Measurements from ENCODE around the gene TMEM272. TPM values are rescaled to one million over a fixed set of nuclear protein-coding genes. Genes with fewer than 3 reads are reported as not detected.

The TMEM272 gene
- total RNA-seq, 2 donors from 2014 or later, result not detected

GRCh38 chr13:51795419-51795818 is 49.6 kb downstream of the TMEM272 start:
- H3K27ac ChIP-seq, result peak overlapping the region in 3 of 4 donors; percentile 50 to 79 (median 74)
- no peak for TF ChIP-seq CTCF (IDR thresholded peaks at IDR 0.05)
- no peak for TF ChIP-seq POLR2A (IDR thresholded peaks at IDR 0.05)
- intact Hi-C loops (cut with DNase I), result loop anchor here (10.0 kb wide), 1 partner anchor 351 kb away; no protein-coding TSS in a partner anchor

GRCh38 chr13:51794964-51795363 is 50.0 kb downstream of the TMEM272 start:
- Histone ChIP-seq H3K4me1 (peaks cover 58% of the 10 kb centered on the region), H3K9me3 (no peaks in the 10 kb centered on the region), H3K4me3 (no peak overlapping the region), H3K27me3 (no peaks in the 10 kb centered on the region), H3K27ac (peak overlapping the region; percentile 41 to 79 (median 62)), H3K36me3 (replicated peaks in 1 of 2; ENCODE audit: insufficient read depth in 1 of 2, low read depth in 2 of 2) (peaks cover 0 to 2% of the 10 kb centered on the region in 2 donors)
- ATAC-seq, result no peak
- 28 to 52% methylated on average over 4 of the region's 4 CpGs for WGBS, 2 donors
- intact Hi-C loops (cut with DNase I), result loop anchor here (10.0 kb wide), 1 partner anchor 350 kb away; no protein-coding TSS in a partner anchor
- DNase-seq, result peak in 3 of 4 donors; percentile 50 to 59 (median 54)
- TF ChIP-seq POLR2A (IDR thresholded peaks at IDR 0.05) (peak in 1 of 3 donors; percentile 17), CTCF (IDR thresholded peaks at IDR 0.05) (no peak)

More at GRCh38 chr13:51795419-51795818, 49.6 kb downstream of the TMEM272 start:
- DNase-seq (no peak), ATAC-seq (no peak)
- Histone ChIP-seq H3K4me1 (peaks cover 57% of the 10 kb centered on the region), H3K9me3 (no peaks in the 10 kb centered on the region), H3K4me3 (no peak overlapping the region), H3K36me3 (replicated peaks in 1 of 2; ENCODE audit: insufficient read depth in 1 of 2, low read depth in 2 of 2) (peaks cover 0 to 2% of the 10 kb centered on the region in 2 donors), H3K27me3 (no peaks in the 10 kb centered on the region)
- WGBS, 2 donors, result 61 to 75% methylated on average over 2 of the region's 2 CpGs

GRCh38 chr13:51793570-51794271 is 51.3 kb downstream of the TMEM272 start:
- DNase-seq (peak; percentile 52 to 68 (median 62)), ATAC-seq (peak; percentile 42)
- WGBS, 2 donors, result 58 to 70% methylated on average over 6 of the region's 6 CpGs
- Histone ChIP-seq H3K9me3 (no peaks in the 10 kb centered on the region), H3K4me1 (peaks cover 70% of the 10 kb centered on the region), H3K27me3 (no peaks in the 10 kb centered on the region), H3K36me3 (replicated peaks in 1 of 2; ENCODE audit: insufficient read depth in 1 of 2, low read depth in 2 of 2) (peaks cover 0 to 2% of the 10 kb centered on the region in 2 donors), H3K4me3 (no peak overlapping the region), H3K27ac (peak overlapping the region in 3 of 4 donors; percentile 8 to 74 (median 33))
- intact Hi-C loops (cut with DNase I), result loop anchor here (10.0 kb wide), 1 partner anchor 349 kb away; no protein-coding TSS in a partner anchor
- TF ChIP-seq CTCF (IDR thresholded peaks at IDR 0.05), result no peak
- TF ChIP-seq POLR2A (IDR thresholded peaks at IDR 0.05), result no peak

GRCh38 chr13:51786425-51787265 is 58.3 kb downstream of the TMEM272 start:
- H3K9me3 ChIP-seq, result no peaks in the 10 kb centered on the region
- DNase-seq (peak in 1 of 4 donors; percentile 8), ATAC-seq (no peak)
- H3K4me1 ChIP-seq, result peaks cover 81% of the 10 kb centered on the region
- WGBS, 2 donors, result 45 to 46% methylated on average over 9 to 10 of the region's 10 CpGs
- intact Hi-C loops (cut with DNase I), result no loop called here
- H3K4me3 ChIP-seq, result no peak overlapping the region
- H3K36me3 ChIP-seq (replicated peaks in 1 of 2; ENCODE audit: insufficient read depth in 1 of 2, low read depth in 2 of 2), result no peaks in the 10 kb centered on the region
- no peak for TF ChIP-seq CTCF (IDR thresholded peaks at IDR 0.05)
- no peak for TF ChIP-seq POLR2A (IDR thresholded peaks at IDR 0.05)
- no peaks in the 10 kb centered on the region for H3K27me3 ChIP-seq
- peak overlapping the region; percentile 80 to 95 (median 90) for H3K27ac ChIP-seq
